GM21786 (cell line): ENCODE results near the gene GINS2.

ENCODE experiments used
- ATAC-seq: cut with Tn5 transposase; IDR thresholded peaks from one replicate; pipeline ENCODE4 v1.9.1; 2021; ENCODE audit not compliant: unreplicated experiment

GINS2 gene

GRCh38 chr16:85628265-85628556 is 60.5 kb downstream of the GINS2 start:
- ATAC-seq, result no peak

GRCh38 chr16:85627526-85628264 is 61.1 kb downstream of the GINS2 start:
- ATAC-seq, result no peak

- no peak for ATAC-seq
Measured at GRCh38 chr16:85627089-85627488, 61.7 kb downstream of the GINS2 start.
